GM10847 (cell line): ENCODE results near the gene HOXA4.

Experiments
- POLR2A ChIP-seq: IDR thresholded peaks from 2 replicates; pipeline ENCODE4 v1.6.1; 2011; ENCODE audit not compliant: insufficient read length; ENCODE audit errors: extremely low read depth

Gene HOXA4

DNA sequence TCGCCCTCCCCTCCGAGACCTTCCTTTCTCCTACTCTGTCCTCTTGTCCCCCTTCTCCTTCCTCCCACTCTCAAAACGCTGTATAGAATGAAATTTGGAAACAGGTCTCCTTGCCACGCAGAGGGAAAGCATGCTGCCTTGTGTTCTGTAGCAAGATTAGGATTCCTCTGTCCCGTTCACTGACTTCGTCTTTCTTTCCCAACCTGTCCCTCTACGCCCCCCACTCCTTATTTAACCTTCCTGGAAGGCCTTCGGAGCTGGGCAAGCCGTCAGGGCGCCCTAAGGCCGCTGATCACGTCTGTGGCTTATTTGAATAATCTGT lies 33.4 kb upstream of the HOXA4 start:
- no peak for TF ChIP-seq POLR2A

DNA sequence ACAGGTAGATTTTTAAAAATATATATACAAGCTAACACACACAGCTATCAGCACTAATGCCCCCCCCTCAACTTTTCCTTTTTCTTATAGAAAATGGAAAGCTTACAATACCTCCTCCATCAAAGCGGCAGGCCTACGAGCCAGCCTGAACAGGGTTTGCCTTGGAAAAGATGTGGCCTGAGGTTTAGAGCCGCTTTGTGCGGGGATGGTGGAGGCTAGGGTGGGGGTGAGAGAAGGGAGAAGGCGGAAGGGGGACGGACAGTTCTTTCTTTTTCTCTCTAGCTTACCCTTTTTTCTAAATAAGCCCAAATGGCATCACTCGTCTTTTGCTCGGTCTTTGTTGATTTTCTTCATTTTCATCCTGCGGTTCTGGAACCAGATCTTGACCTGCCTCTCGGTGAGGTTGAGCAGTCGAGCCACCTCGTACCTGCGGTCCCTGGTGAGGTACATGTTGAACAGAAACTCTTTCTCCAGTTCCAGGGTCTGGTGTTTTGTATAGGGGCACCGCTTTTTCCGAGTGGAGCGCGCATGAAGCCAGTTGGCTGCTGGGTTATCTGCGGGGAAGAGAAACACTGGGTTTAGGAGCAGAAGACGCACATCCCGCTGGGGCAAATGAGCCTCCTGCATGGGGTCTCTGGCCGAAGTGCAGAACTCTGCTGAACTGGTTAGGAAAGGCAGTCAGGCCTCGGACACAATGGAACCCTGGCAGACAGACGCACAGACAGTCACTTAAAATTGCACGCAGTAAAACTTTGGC lies 32.9 kb upstream of the HOXA4 start:
- no peak for TF ChIP-seq POLR2A

DNA sequence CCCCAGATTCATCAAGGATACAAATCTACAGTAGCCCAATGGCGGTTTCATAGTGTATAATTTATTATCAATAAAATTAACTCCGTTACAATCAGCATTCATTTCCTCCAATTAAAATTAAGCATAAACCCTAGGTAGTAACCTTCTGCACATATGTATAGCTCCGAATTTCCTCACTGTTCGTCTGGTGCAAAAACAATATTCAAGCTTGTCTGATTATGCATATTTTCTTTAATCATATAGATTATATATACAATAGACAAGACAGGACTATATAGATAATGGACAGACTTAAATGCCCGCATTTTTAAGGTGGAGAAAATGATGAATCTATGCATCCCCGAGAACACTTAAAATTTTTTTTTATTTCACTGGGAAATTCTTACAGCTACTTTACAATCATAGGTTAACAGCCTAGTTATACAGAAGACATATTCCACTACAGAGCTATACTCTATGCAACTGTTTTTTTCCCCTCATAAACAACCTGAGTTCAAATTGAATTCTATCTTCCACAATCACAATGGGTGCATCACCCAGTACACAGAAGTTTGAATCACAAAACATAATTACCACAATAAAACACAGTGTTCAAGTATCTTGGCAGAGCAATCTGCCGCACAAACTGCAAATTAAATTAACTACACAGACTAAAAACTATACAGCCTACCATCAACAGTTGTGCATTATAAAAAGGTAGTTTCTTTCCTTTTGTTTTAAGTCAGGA lies 32.2 kb upstream of the HOXA4 start:
- TF ChIP-seq POLR2A = no peak

GRCh38 chr7:27161721-27162560 lies 31.4 kb upstream of the HOXA4 start:
- TF ChIP-seq POLR2A = no peak

DNA sequence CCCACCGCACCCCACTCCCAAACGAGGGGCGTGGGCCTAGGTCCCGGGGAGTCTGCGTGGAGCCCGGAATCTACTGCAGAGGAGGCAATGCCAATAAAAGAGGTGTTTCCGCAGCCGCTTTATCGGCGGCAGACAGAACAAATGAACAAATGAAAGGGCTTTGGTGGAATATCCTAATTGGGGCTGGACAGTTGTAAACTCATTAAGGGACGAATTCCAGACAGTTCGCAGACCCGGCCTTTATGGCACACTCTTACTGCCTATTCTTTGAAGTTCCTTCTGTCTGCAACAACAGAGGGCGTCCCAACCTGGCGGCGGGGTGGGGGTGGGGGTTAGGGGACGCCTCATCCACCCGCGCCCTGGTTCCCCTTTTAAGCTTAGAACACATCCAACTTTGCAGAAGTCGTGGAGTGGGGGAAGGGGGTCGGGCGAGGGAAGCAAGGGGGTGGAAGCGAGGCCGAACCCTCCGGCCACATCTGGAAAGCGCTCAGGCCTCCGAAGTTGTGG lies 30.7 kb upstream of the HOXA4 start:
- TF ChIP-seq POLR2A = no peak

DNA sequence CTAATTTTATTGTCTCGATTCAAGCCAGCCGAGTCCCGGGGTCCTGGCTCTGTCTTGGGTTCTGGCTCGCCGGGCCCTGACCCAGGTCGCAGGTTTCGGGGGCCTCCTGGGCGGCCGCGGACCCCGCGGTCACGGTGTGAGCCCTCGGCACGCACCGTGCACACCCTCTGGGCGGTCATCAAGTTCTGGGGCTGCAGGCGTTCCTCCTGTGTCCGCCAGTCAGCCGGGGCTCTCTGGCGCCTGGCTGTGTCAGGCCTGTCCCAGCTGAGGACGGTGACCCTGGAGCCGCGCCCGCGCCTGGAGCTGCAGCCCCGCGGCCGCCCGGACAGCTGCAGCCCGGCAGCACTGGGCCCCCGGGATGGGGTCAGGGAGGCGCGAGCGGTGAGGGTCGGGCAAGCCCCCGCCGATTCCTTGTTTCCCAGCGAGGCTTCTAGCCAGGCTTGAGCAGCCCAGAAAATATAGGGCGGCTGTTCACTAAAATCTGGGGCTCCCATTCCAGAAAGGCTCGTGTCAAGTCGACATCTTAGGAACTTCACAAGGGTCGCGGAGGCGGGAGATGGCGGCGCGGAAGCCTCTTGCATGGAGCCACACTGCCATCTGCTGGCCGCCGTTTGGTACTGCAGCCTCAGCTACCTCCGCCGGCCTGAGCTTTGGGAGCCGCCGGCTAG lies 30.1 kb upstream of the HOXA4 start:
- TF ChIP-seq POLR2A = no peak

GRCh38 chr7:27160145-27160545 lies 29.6 kb upstream of the HOXA4 start:
- TF ChIP-seq POLR2A = no peak

DNA sequence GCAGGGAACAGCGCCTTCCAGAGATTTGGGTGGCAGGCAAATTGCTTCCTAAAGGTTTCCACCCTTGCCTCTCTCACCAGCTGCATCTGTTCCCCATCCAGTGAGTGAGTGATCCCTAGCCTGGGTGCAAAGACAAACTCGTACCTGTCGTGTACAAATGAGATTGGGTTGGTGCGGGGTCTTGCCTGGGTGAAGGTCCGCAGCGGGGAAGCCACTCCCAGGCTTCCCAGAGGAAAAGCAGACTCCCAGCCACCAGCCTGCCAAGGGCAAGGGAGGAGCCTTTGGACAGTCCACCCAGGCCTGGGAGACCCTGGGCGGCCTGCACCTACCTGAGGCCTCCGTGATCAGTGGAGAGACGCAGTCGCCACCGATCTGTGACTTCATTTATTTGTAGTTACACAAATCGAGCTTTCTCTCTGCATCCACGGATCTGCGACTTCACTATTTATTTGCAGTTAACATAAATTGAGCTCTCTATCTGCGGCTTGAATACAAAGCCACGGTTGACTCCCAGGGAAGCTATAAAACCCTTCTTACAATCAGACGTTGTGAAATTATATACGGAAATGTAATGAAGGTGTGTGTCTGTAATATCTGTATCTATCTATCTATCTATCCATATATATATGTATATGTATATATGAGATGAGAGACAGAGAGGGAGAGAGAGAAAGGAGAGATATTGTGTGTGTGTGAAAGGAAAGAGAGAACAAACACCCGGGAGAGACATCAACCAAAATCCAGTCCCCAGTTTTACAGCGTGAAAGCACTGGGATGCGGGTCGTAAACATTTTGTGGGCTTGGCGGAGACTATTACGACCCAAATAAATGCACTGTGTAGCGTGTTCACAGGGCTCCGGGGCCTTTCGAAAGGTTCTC lies 28.9 kb upstream of the HOXA4 start:
- TF ChIP-seq POLR2A = no peak

DNA sequence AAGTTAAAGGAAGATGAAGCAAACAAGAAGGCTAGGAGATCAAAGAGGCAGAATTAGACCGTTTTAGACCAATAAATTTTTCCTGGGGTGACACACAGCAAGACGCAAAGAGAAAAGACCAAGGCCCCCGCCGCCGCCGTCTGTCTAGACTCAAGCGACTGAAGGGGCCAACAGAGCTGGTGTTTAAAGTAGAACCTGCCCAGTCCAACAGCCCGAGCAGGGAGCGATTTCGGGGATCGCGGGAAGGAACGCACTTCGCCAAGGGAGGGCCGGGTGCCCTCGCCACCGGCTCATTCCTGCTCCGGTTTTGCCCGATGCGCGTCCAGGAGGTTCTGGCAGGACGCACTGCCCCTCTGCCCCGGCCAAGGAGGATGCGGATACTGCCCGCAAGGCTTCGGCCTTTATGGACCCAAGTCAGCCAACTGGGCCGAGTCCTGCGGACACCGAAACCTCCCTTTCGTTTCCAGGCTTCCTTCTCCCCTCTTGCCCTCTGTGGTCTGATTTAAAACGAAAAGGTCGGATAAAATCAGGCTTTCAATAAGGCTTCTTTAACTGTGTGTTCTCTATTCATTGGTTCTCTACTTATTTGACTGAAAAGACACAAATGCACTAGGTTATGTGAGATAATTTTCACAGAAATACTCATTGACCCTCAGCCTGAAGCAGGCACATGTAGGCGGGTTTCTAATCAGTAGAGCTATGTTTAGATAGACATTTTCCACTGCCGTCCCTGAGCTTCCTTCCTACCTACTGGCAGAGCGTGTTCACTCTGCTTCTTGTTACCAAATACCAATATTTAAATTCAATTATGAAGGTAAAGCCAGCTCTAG lies 28.1 kb upstream of the HOXA4 start:
- TF ChIP-seq POLR2A = no peak

DNA sequence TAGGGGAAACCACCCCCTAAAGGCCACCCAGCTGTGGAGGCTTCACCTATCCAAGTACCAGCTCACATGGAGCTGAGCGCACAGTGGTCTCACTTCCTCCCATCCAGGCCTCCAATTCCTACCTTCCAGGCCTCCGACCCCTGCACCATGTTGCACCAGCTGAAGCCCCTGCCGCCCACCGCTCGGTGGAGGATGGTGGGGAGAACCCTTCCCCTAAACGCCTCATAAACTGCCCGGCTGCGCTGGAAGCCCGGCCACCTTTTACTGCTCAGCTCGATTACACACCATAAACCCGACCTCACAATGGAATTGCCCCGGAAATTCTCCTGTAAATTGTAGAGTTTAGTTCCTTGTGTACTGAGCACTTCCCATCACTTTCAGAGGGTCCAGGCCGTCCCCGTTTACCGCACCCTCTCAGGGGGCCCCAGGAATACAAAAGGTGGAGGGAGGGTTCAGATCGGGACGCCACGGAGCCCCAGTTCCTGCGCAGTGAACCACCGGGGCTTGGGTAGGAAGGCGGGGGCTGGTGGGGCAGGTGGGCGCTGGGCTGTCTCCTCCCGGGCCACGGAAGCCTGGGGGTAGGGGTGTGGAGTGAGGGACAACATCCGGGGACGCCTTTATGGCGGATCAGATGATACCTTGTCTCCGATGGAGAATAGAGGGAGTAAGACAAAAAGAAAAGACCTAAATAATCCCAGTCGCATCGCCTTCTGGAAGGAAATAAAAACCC lies 27.3 kb upstream of the HOXA4 start:
- no peak for TF ChIP-seq POLR2A

DNA sequence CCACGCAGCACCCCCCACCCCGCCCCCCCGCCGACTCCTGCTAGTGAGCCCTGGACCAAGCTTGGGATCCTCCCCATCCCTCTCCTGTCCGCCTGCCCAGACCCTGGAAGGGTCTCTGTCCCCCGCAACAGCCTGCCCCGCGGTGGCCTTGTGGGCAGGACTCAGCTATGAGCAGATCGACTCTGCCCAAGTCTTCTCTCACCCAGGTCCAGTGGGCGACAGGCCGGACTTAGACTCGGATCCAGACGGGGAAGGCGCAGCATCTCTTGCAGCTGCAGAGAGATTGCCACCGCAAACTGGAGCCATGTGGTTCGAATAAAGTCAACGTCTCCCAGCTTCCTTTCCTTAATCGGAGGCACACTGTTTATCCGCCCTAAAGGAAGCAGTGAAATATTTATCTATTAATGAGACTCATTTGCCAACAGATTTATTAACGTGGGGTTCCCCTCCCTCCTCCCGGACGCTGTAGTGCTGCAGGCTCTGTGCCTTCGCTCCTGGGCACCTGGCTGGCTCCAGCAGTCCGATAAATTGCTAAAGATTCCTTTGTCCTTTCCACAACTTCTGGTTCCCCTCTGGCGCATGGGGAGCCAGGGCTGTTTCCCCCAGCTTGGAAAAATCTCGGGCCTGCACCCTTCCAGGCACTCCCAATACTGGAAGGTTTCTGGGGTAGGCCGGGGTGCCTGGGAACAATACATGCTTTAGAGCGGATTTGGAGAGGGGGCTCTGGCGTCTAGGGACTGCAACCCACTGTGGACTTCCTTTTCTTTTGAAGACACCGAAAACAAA lies 26.6 kb upstream of the HOXA4 start:
- no peak for TF ChIP-seq POLR2A

GRCh38 chr7:27156508-27156898 lies 25.9 kb upstream of the HOXA4 start, which contains the start of gene HOXA7:
TSS of gene HOXA7 (minus strand) at chr7:27156675. CDS start at chr7:27156545, 130 bp downstream.
- TF ChIP-seq POLR2A = no peak

GRCh38 chr7:27155816-27156507 lies 25.4 kb upstream of the HOXA4 start:
- TF ChIP-seq POLR2A = no peak
